Mesendoderm (in vitro differentiated cells): ENCODE measurements around the gene RAB15. TPM values are rescaled to one million over a fixed set of nuclear protein-coding genes. Genes with fewer than 3 reads are reported as not detected.

Source experiments
- DNase-seq: peaks from one replicate; pipeline ENCODE4 v3.0.0; 2013
- H2AK5ac ChIP-seq: 2 replicates; pipeline ENCODE4 v1.6.1; 2013; ENCODE audit warnings: low read length, inconsistent platforms
- H2BK120ac ChIP-seq: 2 replicates; pipeline ENCODE4 v1.6.1; 2013; ENCODE audit warnings: low read depth, mild to moderate bottlenecking, low read length, moderate library complexity, mixed read lengths
- H2BK15ac ChIP-seq: replicated peaks from 2 replicates; pipeline ENCODE4 v1.6.1; 2013; ENCODE audit warnings: low read depth, mild to moderate bottlenecking, moderate library complexity
- H2BK5ac ChIP-seq: 2 replicates; pipeline ENCODE4 v1.6.1; 2013; ENCODE audit warnings: low read length, inconsistent platforms
- H3K18ac ChIP-seq: 2 replicates; pipeline ENCODE4 v1.6.1; 2013; ENCODE audit warnings: mild to moderate bottlenecking, low read length, mixed read lengths
- H3K23ac ChIP-seq: one replicate; pipeline ENCODE4 v1.6.1; 2013; ENCODE audit warnings: low read length
- H3K27ac ChIP-seq: 2 replicates; pipeline ENCODE4 v1.5.1; 2013; ENCODE audit warnings: low read depth, mild to moderate bottlenecking, inconsistent platforms, low read length, moderate library complexity
- H3K27me3 ChIP-seq: 2 replicates; pipeline ENCODE4 v1.6.1; 2013; ENCODE audit warnings: low read length, control low read depth, mild to moderate bottlenecking, inconsistent platforms; ENCODE audit not compliant: insufficient read depth, poor library complexity
- H3K36me3 ChIP-seq: 2 replicates; pipeline ENCODE4 v1.6.1; 2013; ENCODE audit warnings: low read length, inconsistent platforms; ENCODE audit not compliant: control insufficient read depth, insufficient read depth
- H3K4ac ChIP-seq: one replicate; pipeline ENCODE4 v1.6.1; 2013; ENCODE audit warnings: low read depth, mild to moderate bottlenecking, low read length, moderate library complexity
- H3K4me1 ChIP-seq: 2 replicates; pipeline ENCODE4 v1.6.1; 2013; ENCODE audit warnings: low read depth, low read length, inconsistent platforms; ENCODE audit not compliant: control insufficient read depth
- H3K4me2 ChIP-seq: 2 replicates; pipeline ENCODE4 v1.6.1; 2013; ENCODE audit warnings: low read length
- H3K4me3 ChIP-seq: 2 replicates; pipeline ENCODE4 v1.5.1; 2013; ENCODE audit warnings: mild to moderate bottlenecking, low read length
- H3K56ac ChIP-seq: one replicate; pipeline ENCODE4 v1.6.1; 2013; ENCODE audit warnings: low read length
- H3K79me1 ChIP-seq: 2 replicates; pipeline ENCODE4 v1.6.1; 2013; ENCODE audit warnings: low read length, inconsistent platforms
- H3K79me2 ChIP-seq: 2 replicates; pipeline ENCODE4 v1.6.1; 2013; ENCODE audit warnings: mild to moderate bottlenecking, low read length; ENCODE audit not compliant: control insufficient read depth, insufficient read depth
- H3K9ac ChIP-seq: 2 replicates; pipeline ENCODE4 v1.6.1; 2013; ENCODE audit warnings: low read length, inconsistent platforms
- H4K5ac ChIP-seq: one replicate; pipeline ENCODE4 v1.6.1; 2013; ENCODE audit warnings: low read length
- H4K8ac ChIP-seq: one replicate; pipeline ENCODE4 v1.6.1; 2013; ENCODE audit warnings: low read depth, mild to moderate bottlenecking, control low read depth, low read length, moderate library complexity
- WGBS: extraction: QIAGEN DNeasy Blood & Tissue Kit; methylation state at CpG from one replicate; pipeline ENCODE4 v1.1.7; 2013; ENCODE audit warnings: low lambda C conversion rate, missing lambda C conversion rate; ENCODE audit not compliant: insufficient coverage; ENCODE audit errors: extremely low coverage; 5-methylcytosine and 5-hydroxymethylcytosine counted together
- polyA plus RNA-seq, 2 experiments: library from polyadenylated mRNA; stranded (reverse); fragments of 200-250 nt; gene quantifications; one replicate each; pipeline ENCODE4 v1.2.3, GENCODE V29; 2013

The RAB15 gene
- 42.6 TPM for polyA plus RNA-seq (2013, experiment 1 of 2)
- 42.7 TPM for polyA plus RNA-seq (2013, experiment 2 of 2)

DNA sequence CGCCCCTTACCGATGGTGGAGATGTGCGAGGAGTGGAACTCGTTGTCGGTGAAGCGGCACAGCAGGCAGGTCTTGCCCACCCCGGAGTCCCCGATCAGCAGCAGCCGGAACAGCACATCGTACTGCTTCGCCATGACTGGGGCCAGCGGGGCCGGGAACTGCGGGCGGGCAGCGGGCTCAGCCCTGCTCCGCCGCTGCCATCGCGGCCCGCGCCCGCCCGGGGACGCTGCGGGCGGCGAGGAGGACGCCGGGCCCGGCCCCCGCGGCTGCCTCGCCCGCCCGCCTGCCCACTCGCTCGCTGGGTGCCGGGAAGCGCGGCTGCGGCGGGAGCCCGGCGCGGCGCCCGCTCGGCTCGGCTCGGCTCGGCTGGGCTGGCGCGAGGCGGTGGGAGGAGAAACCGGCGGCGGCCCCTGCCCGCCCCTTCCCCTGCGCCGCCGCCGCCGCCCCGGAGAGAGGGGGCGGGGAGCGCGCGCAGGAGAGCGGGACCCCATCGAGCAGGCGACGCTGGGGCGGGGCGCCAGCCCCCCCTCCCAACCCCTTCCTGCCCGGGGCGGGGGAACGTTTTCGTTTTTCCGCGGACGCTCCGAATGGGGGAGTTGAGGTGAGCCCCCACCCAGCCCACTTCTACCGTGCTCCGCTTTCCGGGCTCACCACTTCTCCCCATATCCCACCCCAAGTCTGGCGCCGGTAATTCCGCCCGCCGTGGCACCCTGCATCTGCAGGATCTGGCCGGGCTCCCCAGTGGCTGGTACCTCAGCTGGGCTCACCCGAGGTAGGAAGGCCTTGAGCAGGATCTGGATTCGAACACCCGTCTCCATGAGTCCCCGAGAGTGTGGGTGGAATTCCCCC, at the start of gene RAB15:
RAB15 (minus strand) TSS at position 394 of the 849 bp plus-strand sequence; CDS start at position 134, 260 bp downstream.
- peaks cover 34% of the 10 kb centered on the region for H3K79me2 ChIP-seq
- H2BK15ac ChIP-seq, result peak within 1 kb of the TSS; percentile 15
- H3K27me3 ChIP-seq, result no peaks in the 10 kb centered on the region
- H3K79me1 ChIP-seq, result peaks cover 13% of the 10 kb centered on the region
- peaks cover 22% of the 10 kb centered on the region for H3K4me1 ChIP-seq
- peak within 1 kb of the TSS; percentile 77 for H4K8ac ChIP-seq
- no peak for DNase-seq
- peak within 1 kb of the TSS; percentile 81 for H3K4me2 ChIP-seq
- H3K27ac ChIP-seq, result peak within 1 kb of the TSS; percentile 74
- H3K18ac ChIP-seq, result peak within 1 kb of the TSS; percentile 93
- peak within 1 kb of the TSS; percentile 82 for H3K9ac ChIP-seq
- H3K4me3 ChIP-seq, result peak within 1 kb of the TSS; percentile 61
- H3K56ac ChIP-seq, result peak within 1 kb of the TSS; percentile 88
- H3K36me3 ChIP-seq, result no peaks in the 10 kb centered on the region
- H3K4ac ChIP-seq, result peak within 1 kb of the TSS; percentile 92
- H2BK5ac ChIP-seq, result peak within 1 kb of the TSS; percentile 77
- no peak within 1 kb of the TSS for H2AK5ac ChIP-seq
- no peak within 1 kb of the TSS for H4K5ac ChIP-seq
- no CpG with 5 or more reads among the region's 96 CpGs for WGBS
- H3K23ac ChIP-seq, result peak within 1 kb of the TSS; percentile 89
- H2BK120ac ChIP-seq, result peak within 1 kb of the TSS; percentile 78

GRCh38 chr14:65019944-65020566, 47.9 kb upstream of the RAB15 start:
- Histone ChIP-seq H3K4me2 (no peak overlapping the region), H4K5ac (no peak overlapping the region), H3K23ac (no peak overlapping the region), H3K79me1 (no peaks in the 10 kb centered on the region), H2BK5ac (no peak overlapping the region), H2BK15ac (no peak overlapping the region), H3K27ac (no peak overlapping the region), H3K4ac (no peak overlapping the region), H4K8ac (no peak overlapping the region), H3K79me2 (no peaks in the 10 kb centered on the region), H3K4me3 (no peak overlapping the region), H3K36me3 (no peaks in the 10 kb centered on the region), H3K56ac (no peak overlapping the region), H3K4me1 (no peaks in the 10 kb centered on the region), H3K18ac (no peak overlapping the region), H3K9ac (no peak overlapping the region), H2BK120ac (no peak overlapping the region), H2AK5ac (no peak overlapping the region), H3K27me3 (no peaks in the 10 kb centered on the region)
- WGBS, result no CpG with 5 or more reads among the region's 9 CpGs
- peak; percentile 83 for DNase-seq

GRCh38 chr14:65016471-65016870, 44.3 kb upstream of the RAB15 start:
- no peak overlapping the region for H3K18ac ChIP-seq
- H3K4me2 ChIP-seq, result no peak overlapping the region
- H2AK5ac ChIP-seq, result no peak overlapping the region
- DNase-seq, result no peak
- no peak overlapping the region for H2BK5ac ChIP-seq
- no peak overlapping the region for H4K5ac ChIP-seq
- no peak overlapping the region for H4K8ac ChIP-seq
- H3K56ac ChIP-seq, result no peak overlapping the region
- no peak overlapping the region for H2BK120ac ChIP-seq
- no peaks in the 10 kb centered on the region for H3K4me1 ChIP-seq
- no peak overlapping the region for H2BK15ac ChIP-seq
- H3K36me3 ChIP-seq, result no peaks in the 10 kb centered on the region
- no peak overlapping the region for H3K27ac ChIP-seq
- H3K79me2 ChIP-seq, result no peaks in the 10 kb centered on the region
- H3K4me3 ChIP-seq, result no peak overlapping the region
- WGBS, result no CpG with 5 or more reads among the region's 4 CpGs
- H3K79me1 ChIP-seq, result no peaks in the 10 kb centered on the region
- no peak overlapping the region for H3K9ac ChIP-seq
- H3K23ac ChIP-seq, result no peak overlapping the region
- H3K4ac ChIP-seq, result no peak overlapping the region
- H3K27me3 ChIP-seq, result no peaks in the 10 kb centered on the region

- H3K4ac ChIP-seq, result no peak overlapping the region
- H3K36me3 ChIP-seq, result no peaks in the 10 kb centered on the region
- no peak overlapping the region for H2BK120ac ChIP-seq
- H3K4me1 ChIP-seq, result no peaks in the 10 kb centered on the region
- no CpG with 5 or more reads among the region's 3 CpGs for WGBS
- no peak overlapping the region for H4K8ac ChIP-seq
- H3K4me2 ChIP-seq, result no peak overlapping the region
- no peak overlapping the region for H2BK15ac ChIP-seq
- no peak overlapping the region for H4K5ac ChIP-seq
- no peaks in the 10 kb centered on the region for H3K27me3 ChIP-seq
- no peak overlapping the region for H2BK5ac ChIP-seq
- H3K27ac ChIP-seq, result no peak overlapping the region
- H3K4me3 ChIP-seq, result no peak overlapping the region
- H3K18ac ChIP-seq, result no peak overlapping the region
- no peak for DNase-seq
- no peak overlapping the region for H3K9ac ChIP-seq
- H2AK5ac ChIP-seq, result no peak overlapping the region
- no peak overlapping the region for H3K56ac ChIP-seq
- H3K79me2 ChIP-seq, result no peaks in the 10 kb centered on the region
- no peak overlapping the region for H3K23ac ChIP-seq
- no peaks in the 10 kb centered on the region for H3K79me1 ChIP-seq
Observed at GRCh38 chr14:65015391-65015790, 43.3 kb upstream of the RAB15 start.

DNA sequence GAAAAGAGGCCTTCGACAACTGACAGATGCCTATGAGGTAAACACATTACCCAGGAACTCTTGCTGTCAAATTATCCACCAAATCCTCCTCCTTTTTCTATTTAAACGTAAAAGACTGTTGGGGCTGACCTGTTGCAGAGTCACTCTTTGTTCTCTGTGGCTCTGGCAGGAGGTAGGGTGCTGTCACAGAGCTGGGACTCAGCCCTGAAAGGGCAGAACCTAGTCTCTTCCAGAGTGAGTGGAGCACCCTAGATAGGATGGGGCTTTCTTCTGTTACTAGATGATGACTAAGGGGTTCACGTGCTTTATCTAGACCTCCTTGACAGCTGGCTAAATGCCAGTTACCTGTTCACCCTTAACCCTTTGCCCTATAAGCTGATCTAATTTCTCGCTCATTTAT, 40.2 kb upstream of the RAB15 start:
- Histone ChIP-seq H3K27ac (no peak overlapping the region), H3K79me2 (no peaks in the 10 kb centered on the region), H3K23ac (no peak overlapping the region), H3K4me2 (no peak overlapping the region), H3K36me3 (no peaks in the 10 kb centered on the region), H3K4ac (no peak overlapping the region), H3K9ac (no peak overlapping the region), H3K27me3 (no peaks in the 10 kb centered on the region), H3K4me1 (no peaks in the 10 kb centered on the region), H2BK5ac (no peak overlapping the region), H2BK15ac (no peak overlapping the region), H3K18ac (no peak overlapping the region), H2AK5ac (no peak overlapping the region), H4K5ac (no peak overlapping the region), H3K79me1 (no peaks in the 10 kb centered on the region), H2BK120ac (no peak overlapping the region), H4K8ac (no peak overlapping the region), H3K4me3 (no peak overlapping the region), H3K56ac (no peak overlapping the region)
- WGBS, result no CpG with 5 or more reads among the region's 4 CpGs
- no peak for DNase-seq
